Measurements from ENCODE around the gene SCAF4. TPM values are rescaled to one million over a fixed set of nuclear protein-coding genes. Genes with fewer than 3 reads are reported as not detected.
"Not testable (repeated sequence)": the region's sequence is repeated elsewhere in the genome, so short reads cannot be mapped to it uniquely, and the experiment has no call there.

Gene SCAF4
- total RNA-seq, 1 donor from 2014 or later, result 15.3 TPM

GRCh38 chr21:31772674-31773555 is 41.0 kb upstream of the SCAF4 start:
- Histone ChIP-seq H3K9me3 (replicated peaks) (no peaks in the 10 kb centered on the region), H3K36me3 (no peaks in the 10 kb centered on the region)
- intact Hi-C loops (cut with micrococcal nuclease), result no loop called here

GRCh38 chr21:31771685-31772084 is 39.8 kb upstream of the SCAF4 start:
- Histone ChIP-seq H3K4me3 (no peak overlapping the region), H3K36me3 (no peaks in the 10 kb centered on the region), H3K4me1 (peaks cover 6% of the 10 kb centered on the region), H3K27me3 (ENCODE audit: low read depth) (no peaks in the 10 kb centered on the region), H3K27ac (replicated peaks) (no peak overlapping the region), H3K9me3 (replicated peaks) (no peaks in the 10 kb centered on the region)
- intact Hi-C loops (cut with micrococcal nuclease), result no loop called here
- TF ChIP-seq CTCF (IDR thresholded peaks at IDR 0.05; ENCODE audit: borderline replicate concordance), result no peak
- no peak for DNase-seq

More at GRCh38 chr21:31772674-31773555, 41.0 kb upstream of the SCAF4 start:
- no peak for DNase-seq
- no peak for TF ChIP-seq CTCF (IDR thresholded peaks at IDR 0.05; ENCODE audit: borderline replicate concordance)
- Histone ChIP-seq H3K4me3 (no peak overlapping the region), H3K27me3 (ENCODE audit: low read depth) (no peaks in the 10 kb centered on the region), H3K4me1 (peaks cover 6% of the 10 kb centered on the region), H3K27ac (replicated peaks) (no peak overlapping the region)

GRCh38 chr21:31768710-31769109 is 36.8 kb upstream of the SCAF4 start:
- Histone ChIP-seq H3K9me3 (replicated peaks) (no peaks in the 10 kb centered on the region), H3K27ac (replicated peaks) (no peak overlapping the region), H3K36me3 (no peaks in the 10 kb centered on the region), H3K27me3 (ENCODE audit: low read depth) (no peaks in the 10 kb centered on the region), H3K4me1 (peaks cover 6% of the 10 kb centered on the region), H3K4me3 (no peak overlapping the region)
- no peak for DNase-seq
- intact Hi-C loops (cut with micrococcal nuclease), result no loop called here
- no peak for TF ChIP-seq CTCF (IDR thresholded peaks at IDR 0.05; ENCODE audit: borderline replicate concordance)

- DNase-seq, result no peak
- TF ChIP-seq CTCF (IDR thresholded peaks at IDR 0.05; ENCODE audit: borderline replicate concordance), result no peak
- no peaks in the 10 kb centered on the region for H3K36me3 ChIP-seq
- no peaks in the 10 kb centered on the region for H3K9me3 ChIP-seq (replicated peaks)
- H3K27ac ChIP-seq (replicated peaks), result no peak overlapping the region
- intact Hi-C loops (cut with micrococcal nuclease), result no loop called here
- no peaks in the 10 kb centered on the region for H3K27me3 ChIP-seq (ENCODE audit: low read depth)
- no peaks in the 10 kb centered on the region for H3K4me1 ChIP-seq
- no peak overlapping the region for H3K4me3 ChIP-seq
These were observed 35.0 kb upstream of the SCAF4 start for GRCh38 chr21:31766899-31767298.

- H3K27ac ChIP-seq (replicated peaks); H3K9me3 ChIP-seq (replicated peaks); H3K36me3 ChIP-seq; H3K4me1 ChIP-seq; H3K27me3 ChIP-seq (ENCODE audit: low read depth); DNase-seq; H3K4me3 ChIP-seq; intact Hi-C loops (cut with micrococcal nuclease): not testable (repeated sequence)
These were observed 33.9 kb upstream of the SCAF4 start for GRCh38 chr21:31765850-31766249.

- intact Hi-C loops (cut with micrococcal nuclease), result no loop called here
These were observed 29.0 kb upstream of the SCAF4 start for GRCh38 chr21:31760931-31761330.

More at GRCh38 chr21:31760931-31761330, 29.0 kb upstream of the SCAF4 start:
- Histone ChIP-seq H3K4me3 (no peak overlapping the region), H3K4me1 (no peaks in the 10 kb centered on the region), H3K36me3 (no peaks in the 10 kb centered on the region), H3K9me3 (replicated peaks) (no peaks in the 10 kb centered on the region), H3K27ac (replicated peaks) (no peak overlapping the region), H3K27me3 (ENCODE audit: low read depth) (peaks cover 3% of the 10 kb centered on the region)
- TF ChIP-seq CTCF (IDR thresholded peaks at IDR 0.05; ENCODE audit: borderline replicate concordance), result no peak
- DNase-seq, result no peak
